Stomach (tissue), 9 donors: ENCODE measurements around the gene CMC4. TPM values are rescaled to one million over a fixed set of nuclear protein-coding genes. Genes with fewer than 3 reads are reported as not detected.

Source experiments
- DNase-seq, 2 donors: peaks; one replicate each; pipeline versions ENCODE4 v3.0.0 to v3.0.0-alpha.2; 2013 to 2019
- H3K27ac ChIP-seq, 5 donors: fragments of 200-600 bp in 4 of 5; sonication (generic) in 4 of 5; one replicate each; pipeline ENCODE4 v1.5.1; 2013 to 2019; ENCODE audit warnings: mild to moderate bottlenecking in 1 of 5, moderate library complexity in 1 of 5
- H3K27me3 ChIP-seq, 3 donors: fragments of 200-600 bp; sonication (generic); one replicate each; pipeline ENCODE4 v1.5.1; 2017 to 2019; ENCODE audit warnings: mixed run types in 1 of 3
- H3K36me3 ChIP-seq, 4 donors: fragments of 200-600 bp; sonication (generic); 1 replicate in 3 of 4; 2 replicates in 1 of 4; pipeline ENCODE4 v1.5.1; 2016 to 2019
- H3K4me1 ChIP-seq, 4 donors: fragments of 200-600 bp; sonication (generic); one replicate each; pipeline ENCODE4 v1.5.1; 2016 to 2019
- H3K4me3 ChIP-seq, 4 donors: fragments of 200-600 bp; sonication (generic) in 3 of 4; one replicate each; pipeline ENCODE4 v1.5.1; 2016 to 2019; ENCODE audit warnings: mild to moderate bottlenecking in 1 of 4
- H3K9me3 ChIP-seq, 4 donors: fragments of 200-600 bp; sonication (generic); one replicate each; pipeline ENCODE4 v1.5.1; 2016 to 2019
- EP300 ChIP-seq: sonication (generic); formaldehyde crosslinking; IDR thresholded peaks from one replicate; pipeline ENCODE4 v1.6.1; 2017; ENCODE audit warnings: antibody characterized with exemption
- POLR2A ChIP-seq, 4 donors: fragments of 450-650 bp; IDR thresholded peaks; one replicate each; pipeline ENCODE4 v1.6.1; 2016; ENCODE audit warnings: antibody characterized with exemption in 4 of 4, control low read depth in 2 of 4, mild to moderate bottlenecking in 1 of 4, moderate library complexity in 1 of 4
- POLR2AphosphoS5 ChIP-seq, 3 donors: sonication (generic); formaldehyde crosslinking; IDR thresholded peaks; one replicate each; pipeline ENCODE4 v1.6.1; 2016; ENCODE audit warnings: antibody characterized with exemption in 3 of 3
- WGBS, 5 donors: extraction: QIAGEN DNeasy Blood & Tissue Kit in 3 of 5; methylation state at CpG; one replicate each; pipeline versions ENCODE4 v1.1.5 to v1.1.7; 2013 to 2018; 5-methylcytosine and 5-hydroxymethylcytosine counted together
- intact Hi-C: fragments of 100-400 bp; cut with DNase I; formaldehyde crosslinking; loops from one replicate; pipeline ENCODE4 v1.15.1; 2023; ENCODE audit warnings: low total_unique reads
- polyA plus RNA-seq, 3 donors: library from polyadenylated mRNA; stranded (reverse); fragments of 200-250 nt; gene quantifications; one replicate each; pipeline ENCODE4 v1.2.3, GENCODE V29; 2013
- total RNA-seq, 5 donors: library from RNA; depleted of rRNA; stranded (reverse); fragments of >200 nt; gene quantifications; one replicate each; pipeline versions ENCODE4 v1.1.0 to v1.2.3, GENCODE V29; 2014 to 2016
- TF ChIP-seq, protein P1 (sequence below), 7 experiments: fragments of 450-650 bp in 4 of 7; fragments of 200-600 bp in 3 of 7; sonication (generic) in 3 of 7; IDR thresholded peaks; one replicate each; pipeline ENCODE4 v1.5.1; 2016 to 2019; ENCODE audit warnings: antibody characterized with exemption in 7 of 7, control low read depth in 2 of 7, mild to moderate bottlenecking in 1 of 7
- donor health status: healthy with polysubstance abuse.
- donor health status: Bipolar disorder and iron deficiency.
- donor health status: healthy.

The CMC4 gene
- total and polyA plus RNA-seq, 8 donors, result 1.3 to 22.8 (median 21.0) TPM; not detected in 1

GRCh38 chrX:155026727-155027508 is 44.0 kb downstream of the CMC4 start, which contains the start of gene FUNDC2:
Gene FUNDC2, plus strand, starts transcription at chrX:155026844. Its CDS starts 95 bp downstream, at chrX:155026939.
- Histone ChIP-seq H3K9me3 (peaks cover 0 to 6% (median 0%) of the 10 kb centered on the region in 4 donors), H3K4me3 (peak within 1 kb of the TSS; percentile 44 to 62 (median 56)), H3K27me3 (no peaks in the 10 kb centered on the region), H3K27ac (peak within 1 kb of the TSS; percentile 93 to 97 (median 95)), H3K36me3 (no peaks in the 10 kb centered on the region), H3K4me1 (peaks cover 0 to 22% (median 10%) of the 10 kb centered on the region in 4 donors)
- WGBS, 5 donors, result 0 to 57% (median 9%) methylated on average over 8 to 79 of the region's 82 CpGs
- peak; percentile 93 to 97 for DNase-seq
- TF ChIP-seq POLR2AphosphoS5 (IDR thresholded peaks at IDR 0.05) (peak; percentile 52 to 81 (median 58)), POLR2A (IDR thresholded peaks at IDR 0.05) (no peak), EP300 (peak; percentile 51)
- TF ChIP-seq, protein P1, sequence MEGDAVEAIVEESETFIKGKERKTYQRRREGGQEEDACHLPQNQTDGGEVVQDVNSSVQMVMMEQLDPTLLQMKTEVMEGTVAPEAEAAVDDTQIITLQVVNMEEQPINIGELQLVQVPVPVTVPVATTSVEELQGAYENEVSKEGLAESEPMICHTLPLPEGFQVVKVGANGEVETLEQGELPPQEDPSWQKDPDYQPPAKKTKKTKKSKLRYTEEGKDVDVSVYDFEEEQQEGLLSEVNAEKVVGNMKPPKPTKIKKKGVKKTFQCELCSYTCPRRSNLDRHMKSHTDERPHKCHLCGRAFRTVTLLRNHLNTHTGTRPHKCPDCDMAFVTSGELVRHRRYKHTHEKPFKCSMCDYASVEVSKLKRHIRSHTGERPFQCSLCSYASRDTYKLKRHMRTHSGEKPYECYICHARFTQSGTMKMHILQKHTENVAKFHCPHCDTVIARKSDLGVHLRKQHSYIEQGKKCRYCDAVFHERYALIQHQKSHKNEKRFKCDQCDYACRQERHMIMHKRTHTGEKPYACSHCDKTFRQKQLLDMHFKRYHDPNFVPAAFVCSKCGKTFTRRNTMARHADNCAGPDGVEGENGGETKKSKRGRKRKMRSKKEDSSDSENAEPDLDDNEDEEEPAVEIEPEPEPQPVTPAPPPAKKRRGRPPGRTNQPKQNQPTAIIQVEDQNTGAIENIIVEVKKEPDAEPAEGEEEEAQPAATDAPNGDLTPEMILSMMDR (IDR thresholded peaks at IDR 0.05), result no peak
- intact Hi-C loops, result no loop called here

DNA sequence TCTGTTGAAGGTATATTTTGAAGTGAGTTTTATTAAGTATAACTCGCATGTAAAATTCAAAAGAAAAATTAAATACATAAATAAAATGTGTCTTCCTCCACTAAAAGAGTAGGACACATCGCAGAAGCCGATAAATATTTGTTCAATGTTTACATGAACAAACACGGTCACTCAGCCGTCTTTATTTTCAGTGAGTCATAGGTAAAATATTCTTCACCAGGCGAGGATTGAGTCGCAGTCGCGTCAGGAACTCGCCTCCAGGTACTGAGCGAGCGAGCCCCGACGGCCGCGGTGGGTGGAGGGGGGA is 44.6 kb downstream of the CMC4 start:
- no peaks in the 10 kb centered on the region for H3K36me3 ChIP-seq
- TF ChIP-seq EP300 (no peak), POLR2A (IDR thresholded peaks at IDR 0.05) (no peak), POLR2AphosphoS5 (IDR thresholded peaks at IDR 0.05) (no peak)
- TF ChIP-seq, protein P1 (IDR thresholded peaks at IDR 0.05), result no peak
- H3K4me1 ChIP-seq, result peaks cover 0 to 19% (median 10%) of the 10 kb centered on the region in 4 donors
- H3K27me3 ChIP-seq, result no peaks in the 10 kb centered on the region
- WGBS, 5 donors, result 0 to 35% (median 8%) methylated on average over 9 to 16 of the region's 16 CpGs
- peak overlapping the region; percentile 93 to 97 (median 95) for H3K27ac ChIP-seq
- peaks cover 0 to 6% (median 0%) of the 10 kb centered on the region in 4 donors for H3K9me3 ChIP-seq
- no peak for DNase-seq
- H3K4me3 ChIP-seq, result peak overlapping the region; percentile 44 to 62 (median 56)
- intact Hi-C loops, result no loop called here

DNA sequence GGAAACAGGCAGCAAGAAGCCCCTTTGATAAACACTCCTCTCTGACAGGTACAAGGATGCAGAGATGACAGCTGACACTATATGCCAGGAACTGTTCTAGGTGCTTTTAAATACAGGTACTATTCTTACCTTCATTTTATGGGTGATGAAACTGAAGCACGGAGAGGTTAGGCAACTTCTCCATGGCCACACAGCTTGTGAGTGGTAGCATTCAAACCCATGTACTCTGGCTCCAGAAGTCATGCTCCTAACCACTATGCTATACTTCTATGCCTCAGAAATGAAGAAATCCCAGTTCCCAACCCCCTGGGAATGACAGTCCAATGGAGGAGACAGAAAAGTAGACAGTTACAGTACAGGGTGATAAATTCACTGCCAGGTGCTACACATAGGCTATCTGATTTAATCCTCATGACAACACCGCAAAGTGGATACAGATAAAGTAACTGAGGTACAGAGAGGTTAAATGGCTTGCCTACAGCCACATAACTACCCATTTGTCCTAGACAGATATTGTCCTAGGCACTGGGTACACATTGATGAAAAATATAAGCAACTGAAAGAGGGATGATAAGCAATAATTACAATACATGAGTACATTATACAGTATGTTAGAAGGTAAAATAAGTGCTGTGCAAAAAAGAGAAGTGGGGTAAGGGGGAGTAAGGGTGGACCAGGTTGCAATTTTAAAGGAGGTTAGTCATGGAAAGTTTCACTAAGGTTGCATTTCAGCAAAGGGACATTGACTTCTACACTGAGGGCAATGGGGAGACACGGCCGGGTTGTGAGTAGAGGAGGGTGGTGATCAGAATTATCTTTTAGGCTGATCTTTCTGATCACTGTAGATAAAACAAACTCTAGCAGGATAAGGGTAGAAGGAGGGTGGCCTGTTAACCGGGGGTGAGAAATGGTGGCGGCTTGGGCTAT is 46.8 kb downstream of the CMC4 start:
- H3K27me3 ChIP-seq, result no peaks in the 10 kb centered on the region
- H3K36me3 ChIP-seq, result no peaks in the 10 kb centered on the region
- no peak overlapping the region for H3K4me3 ChIP-seq
- no peak for TF ChIP-seq EP300
- TF ChIP-seq POLR2AphosphoS5 (IDR thresholded peaks at IDR 0.05), result no peak
- TF ChIP-seq POLR2A (IDR thresholded peaks at IDR 0.05), result no peak
- TF ChIP-seq, protein P1 (IDR thresholded peaks at IDR 0.05), result no peak
- peaks cover 0 to 6% (median 0%) of the 10 kb centered on the region in 4 donors for H3K9me3 ChIP-seq
- no peak overlapping the region for H3K27ac ChIP-seq
- intact Hi-C loops, result no loop called here
- WGBS, 5 donors, result 76 to 86% (median 82%) methylated on average over 6 of the region's 6 CpGs
- H3K4me1 ChIP-seq, result peaks cover 0 to 14% (median 9%) of the 10 kb centered on the region in 4 donors
- no peak for DNase-seq

DNA sequence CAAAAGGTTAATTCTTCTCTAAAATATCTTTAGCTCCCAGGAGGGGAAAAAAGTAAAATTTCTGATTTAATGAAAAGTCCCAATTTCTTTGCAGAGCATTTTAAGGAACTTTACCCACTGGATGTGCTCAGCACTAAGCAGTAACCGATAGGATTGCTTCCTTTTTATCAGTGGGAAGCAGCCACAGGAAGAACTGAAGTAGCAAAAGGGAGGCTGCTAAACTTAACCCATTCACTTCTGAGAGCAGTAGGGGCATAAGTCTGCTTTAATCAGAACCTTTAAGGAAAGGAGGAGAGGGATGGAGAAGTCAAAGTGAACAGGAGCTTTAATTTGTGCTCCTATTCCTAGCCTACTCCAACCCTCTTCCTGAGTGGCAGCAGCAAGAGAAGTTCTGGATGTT is 48.4 kb downstream of the CMC4 start, which contains the start of gene F8:
F8 (minus strand) TSS at position 139 of the 400 bp plus-strand sequence. CDS start 171 bp downstream, outside the sequence.
- 0 to 15% (median 6%) methylated on average over 1 of the region's 1 CpG for WGBS, 5 donors
- H3K36me3 ChIP-seq, result no peaks in the 10 kb centered on the region
- no peaks in the 10 kb centered on the region for H3K27me3 ChIP-seq
- intact Hi-C loops, result no loop called here
- H3K27ac ChIP-seq, result no peak within 1 kb of the TSS
- no peak for DNase-seq
- H3K9me3 ChIP-seq, result peaks cover 0 to 6% (median 0%) of the 10 kb centered on the region in 4 donors
- no peak for TF ChIP-seq POLR2AphosphoS5 (IDR thresholded peaks at IDR 0.05)
- H3K4me1 ChIP-seq, result no peaks in the 10 kb centered on the region
- H3K4me3 ChIP-seq, result no peak within 1 kb of the TSS
